A549 (cell line): ENCODE results near the gene GRIP1.

Experiments used
- CHD2 ChIP-seq: fragments of 150-350 bp; IDR thresholded peaks from 2 replicates; pipeline ENCODE4 v1.6.1; 2014; ENCODE audit warnings: low read length; ENCODE audit not compliant: partially characterized antibody
- CTCF ChIP-seq: fragments of >200 bp; sonication (Bioruptor Twin); formaldehyde crosslinking; IDR thresholded peaks from 3 replicates; pipeline ENCODE4 v1.5.1; 2016
- EP300 ChIP-seq, 2 experiments: fragments of >200 bp; sonication (Bioruptor Twin); formaldehyde crosslinking; IDR thresholded peaks; 2 replicates in 1 of 2; 3 replicates in 1 of 2; pipeline ENCODE4 v1.6.1; 2016 to 2017
- FOSB ChIP-seq: fragments of 250-450 bp; sonication (Bioruptor Pico); IDR thresholded peaks from 2 replicates; pipeline ENCODE4 v1.5.0; 2020; ENCODE audit warnings: mild to moderate bottlenecking, moderate library complexity
- FOSL2 ChIP-seq, 2 experiments: fragments of 450-650 bp in 1 of 2; fragments of >200 bp in 1 of 2; sonication (Bioruptor Twin) in 1 of 2; formaldehyde crosslinking; IDR thresholded peaks; 2 replicates each; pipeline versions ENCODE4 v1.5.0 to v1.6.1; 2016 to 2020; ENCODE audit warnings: mild to moderate bottlenecking in 1 of 2, moderate library complexity in 1 of 2
- HOXB13 ChIP-seq: fragments of 250-450 bp; sonication (Bioruptor Pico); IDR thresholded peaks from 2 replicates; pipeline ENCODE4 v1.5.0; 2020; ENCODE audit warnings: low read depth, mild to moderate bottlenecking, moderate library complexity
- JUNB ChIP-seq: fragments of >200 bp; sonication (Bioruptor Twin); formaldehyde crosslinking; IDR thresholded peaks from 2 replicates; pipeline ENCODE4 v1.6.1; 2016
- RAD21 ChIP-seq, 2 experiments: fragments of >200 bp in 1 of 2; sonication (Bioruptor Twin) in 1 of 2; formaldehyde crosslinking in 1 of 2; IDR thresholded peaks in 1 of 2; conservative IDR thresholded peaks in 1 of 2; 2 replicates in 1 of 2; 3 replicates in 1 of 2; pipeline ENCODE4 v1.6.1; 2012 to 2018; ENCODE audit warnings: inconsistent platforms in 1 of 2
- RCOR1 ChIP-seq: fragments of 150-350 bp; IDR thresholded peaks from 2 replicates; pipeline ENCODE4 v1.6.1; 2014; ENCODE audit warnings: antibody characterized with exemption, low read length, low read depth
- ZNF302 ChIP-seq: fragments of 250-450 bp; sonication (Bioruptor Pico); IDR thresholded peaks from 2 replicates; pipeline ENCODE4 v1.9.0; 2021; ENCODE audit warnings: inconsistent platforms, mild to moderate bottlenecking, moderate library complexity

GRCh38 chr12:66590275-66590985 is 88.4 kb downstream of the GRIP1 start:
- TF ChIP-seq CTCF (no peak), RCOR1 (no peak), FOSL2 (IDR thresholded peaks at IDR 0.05) (no peak), FOSL2 (CRISPR knock-in tag; IDR thresholded peaks at IDR 0.05) (no peak), CHD2 (no peak), RAD21 (conservative IDR thresholded peaks at IDR 0.05 in 1 of 2, IDR thresholded peaks at IDR 0.05 in 1 of 2) (no peak), ZNF302 (CRISPR knock-in tag) (no peak), FOSB (no peak), EP300 (IDR thresholded peaks at IDR 0.05) (no peak), JUNB (no peak), HOXB13 (CRISPR knock-in tag) (no peak)
